ENCODE results near the gene EIF4G3. TPM values are rescaled to one million over a fixed set of nuclear protein-coding genes. Genes with fewer than 3 reads are reported as not detected.
"Not testable (repeated sequence)": the region's sequence is repeated elsewhere in the genome, so short reads cannot be mapped to it uniquely, and the experiment has no call there.

The EIF4G3 gene
- total and polyA plus RNA-seq, 2 donors (not counting 1 experiment from before 2014, with no cell fraction given): 33.6 to 76.0 TPM

- Mint-ChIP-seq H3K4me3 (no peak overlapping the region), H3K4me1 (peaks cover 6% of the 10 kb centered on the region), H3K9me3 (ENCODE audit: insufficient read depth) (no peaks in the 10 kb centered on the region), H3K27me3 (no peaks in the 10 kb centered on the region), H3K27ac (peak overlapping the region; percentile 37)
- H3K4me2 ChIP-seq (replicated peaks; ENCODE audit: low read depth, low read length, poor library complexity, severe bottlenecking): no peak overlapping the region
- H3K4me3 ChIP-seq (ENCODE audit: control extremely low read depth in 1 of 5, extremely low read depth in 1 of 5, insufficient read depth in 1 of 5, low read depth in 2 of 5, low read length in 4 of 5): no peak overlapping the region
- H3K79me2 ChIP-seq (ENCODE audit: control insufficient read depth, insufficient read depth, low read length): peaks cover 61% of the 10 kb centered on the region
- ATAC-seq (ENCODE audit: low read depth): no peak
- DNase-seq: no peak
- CTCF ChIA-PET: interaction anchor here (0.6 kb wide), 2 partner anchors 42 to 65 kb away, joined by 3 read pairs; no protein-coding TSS in a partner anchor
- H3K27ac ChIP-seq (ENCODE audit: low read length in 2 of 2): no peak overlapping the region
- H4K20me1 ChIP-seq (ENCODE audit: control insufficient read depth, insufficient read depth, low read length, poor library complexity, severe bottlenecking): peaks cover under 1% of the 10 kb centered on the region
- peaks cover 2 to 19% of the 10 kb centered on the region in 2 experiments for H3K36me3 ChIP-seq (replicated peaks in 1 of 2; ENCODE audit: control extremely low read depth in 1 of 2, control insufficient read depth in 1 of 2, extremely low read depth in 1 of 2, insufficient read depth in 2 of 2, low read length in 1 of 2)
- H3K4me1 ChIP-seq (ENCODE audit: control insufficient read depth in 2 of 2, insufficient read depth in 2 of 2, low read length in 2 of 2): no peaks in the 10 kb centered on the region
- H3K9me3 ChIP-seq (ENCODE audit: control extremely low read depth in 1 of 3, control insufficient read depth in 2 of 3, insufficient read depth in 1 of 3, low read length in 2 of 3): no peaks in the 10 kb centered on the region
- H3K27me3 ChIP-seq (replicated peaks in 1 of 4; ENCODE audit: control extremely low read depth in 1 of 4, control insufficient read depth in 3 of 4, insufficient read depth in 4 of 4, low read length in 3 of 4): no peaks in the 10 kb centered on the region
- 65% methylated on average over 2 of the region's 2 CpGs for WGBS (ENCODE audit: insufficient coverage)
- TF ChIP-seq CTCF (IDR thresholded peaks at IDR 0.05) (no peak), EZH2 (IDR thresholded peaks at IDR 0.05; ENCODE audit: borderline replicate concordance, insufficient read depth, low read depth, low read length, poor library complexity, severe bottlenecking) (no peak)
- H3K9ac ChIP-seq (ENCODE audit: low read length): no peak overlapping the region
- no peak overlapping the region for H2AFZ ChIP-seq (ENCODE audit: insufficient read depth, low read depth, low read length, poor library complexity, severe bottlenecking)
- POLR2A ChIA-PET: no interaction called here
- intact Hi-C loops (cut with micrococcal nuclease): no loop called here
These were observed 37.1 kb downstream of the EIF4G3 start for GRCh38 chr1:21139601-21140000.

GRCh38 chr1:21136344-21136743 lies 40.4 kb downstream of the EIF4G3 start:
- H3K27me3 ChIP-seq (replicated peaks in 1 of 4; ENCODE audit: control extremely low read depth in 1 of 4, control insufficient read depth in 3 of 4, insufficient read depth in 4 of 4, low read length in 3 of 4); ATAC-seq (ENCODE audit: low read depth); H3K9me3 Mint-ChIP-seq (ENCODE audit: insufficient read depth); H3K9me3 ChIP-seq (ENCODE audit: control extremely low read depth in 1 of 3, control insufficient read depth in 2 of 3, insufficient read depth in 1 of 3, low read length in 2 of 3); H3K27ac ChIP-seq (ENCODE audit: low read length in 2 of 2); H3K4me1 ChIP-seq (ENCODE audit: control insufficient read depth in 2 of 2, insufficient read depth in 2 of 2, low read length in 2 of 2); DNase-seq; intact Hi-C loops (cut with micrococcal nuclease); H3K4me2 ChIP-seq (replicated peaks; ENCODE audit: low read depth, low read length, poor library complexity, severe bottlenecking); H3K9ac ChIP-seq (ENCODE audit: low read length); H3K4me3 Mint-ChIP-seq; H3K27me3 Mint-ChIP-seq; H2AFZ ChIP-seq (ENCODE audit: insufficient read depth, low read depth, low read length, poor library complexity, severe bottlenecking); POLR2A ChIA-PET; H3K4me3 ChIP-seq (ENCODE audit: control extremely low read depth in 1 of 5, extremely low read depth in 1 of 5, insufficient read depth in 1 of 5, low read depth in 2 of 5, low read length in 4 of 5); H3K27ac Mint-ChIP-seq; H4K20me1 ChIP-seq (ENCODE audit: control insufficient read depth, insufficient read depth, low read length, poor library complexity, severe bottlenecking); H3K4me1 Mint-ChIP-seq: not testable (repeated sequence)
- Histone ChIP-seq H3K36me3 (replicated peaks in 1 of 2; ENCODE audit: control extremely low read depth in 1 of 2, control insufficient read depth in 1 of 2, extremely low read depth in 1 of 2, insufficient read depth in 2 of 2, low read length in 1 of 2) (peaks cover 3 to 19% of the 10 kb centered on the region in 2 experiments), H3K79me2 (ENCODE audit: control insufficient read depth, insufficient read depth, low read length) (peaks cover 58% of the 10 kb centered on the region)
- CTCF ChIA-PET: interaction anchor here (1.0 kb wide), 1 partner anchor 58 kb away, joined by 3 read pairs; no protein-coding TSS in a partner anchor
- 100% methylated on average over 1 of the region's 5 CpGs for WGBS (ENCODE audit: insufficient coverage)
